ENCODE results near the gene GRM8.
"Not testable (repeated sequence)": the region's sequence is repeated elsewhere in the genome, so short reads cannot be mapped to it uniquely, and the experiment has no call there.

The GRM8 gene

DNA sequence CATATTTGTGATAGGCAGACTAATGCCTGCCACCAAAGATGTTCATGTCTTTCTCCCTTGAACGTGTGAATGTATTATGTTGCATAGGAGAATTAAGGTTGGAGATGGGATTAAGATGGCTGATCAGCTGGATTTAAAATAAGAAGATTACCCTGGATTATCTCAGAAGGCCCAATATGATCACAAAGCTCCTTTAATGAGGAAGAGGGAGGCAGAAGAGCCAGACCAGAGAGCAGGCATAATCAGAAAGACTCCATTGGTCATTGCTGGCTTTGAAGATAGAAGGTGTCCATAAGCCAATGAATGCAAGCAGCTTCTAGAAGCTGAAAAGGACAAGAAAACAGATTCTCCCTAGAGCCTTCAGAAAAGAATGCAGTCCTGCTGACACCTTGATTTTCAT is 410.3 kb downstream of the GRM8 start:
- no peak overlapping the region for H3K4me3 ChIP-seq (ENCODE audit: low read length)
- no peak for TF ChIP-seq ZNF274 (IDR thresholded peaks at IDR 0.05; ENCODE audit: low read depth, low read length)

DNA sequence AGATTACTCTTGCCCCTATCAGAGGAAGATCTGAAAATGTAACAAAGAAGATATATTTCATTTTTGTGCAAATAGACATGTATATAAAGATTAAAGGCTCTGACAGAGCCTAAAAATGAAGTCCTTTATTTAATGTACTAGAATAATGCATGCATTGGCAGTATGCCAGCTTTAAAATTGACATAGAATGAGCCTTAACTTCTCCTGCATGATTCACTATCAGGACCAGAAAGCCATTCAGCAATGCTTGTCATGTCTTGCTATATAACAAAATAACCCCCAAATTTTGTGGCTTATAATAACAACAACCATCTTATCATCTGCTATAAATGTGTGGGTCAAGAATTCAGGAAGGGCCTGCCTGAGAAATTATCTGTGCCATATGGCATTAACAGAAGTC is 411.9 kb downstream of the GRM8 start:
- no peak overlapping the region for H3K4me3 ChIP-seq (ENCODE audit: low read length)
- no peak for TF ChIP-seq ZNF274 (IDR thresholded peaks at IDR 0.05; ENCODE audit: low read depth, low read length)

DNA sequence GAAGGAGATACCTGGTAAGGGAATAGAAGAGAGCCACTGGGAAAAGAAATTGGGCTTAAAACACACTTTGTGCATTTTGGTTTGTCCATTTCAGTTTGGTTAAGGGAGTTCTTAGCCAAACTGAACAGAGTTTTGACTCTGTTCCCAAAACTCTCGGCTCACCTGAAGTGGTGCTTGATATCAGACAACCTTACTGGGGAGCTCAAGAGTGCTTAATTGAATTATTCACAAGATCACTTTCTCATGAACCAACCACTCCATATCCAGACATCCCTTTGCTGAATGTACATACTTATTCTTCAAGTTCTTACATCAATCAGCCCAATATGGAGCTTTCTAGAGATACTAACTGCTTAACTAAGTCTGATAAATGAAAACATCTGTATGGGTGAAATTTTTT is 413.1 kb downstream of the GRM8 start:
- TF ChIP-seq ZNF274 (IDR thresholded peaks at IDR 0.05; ENCODE audit: low read depth, low read length) = no peak
- no peak overlapping the region for H3K4me3 ChIP-seq (ENCODE audit: low read length)

DNA sequence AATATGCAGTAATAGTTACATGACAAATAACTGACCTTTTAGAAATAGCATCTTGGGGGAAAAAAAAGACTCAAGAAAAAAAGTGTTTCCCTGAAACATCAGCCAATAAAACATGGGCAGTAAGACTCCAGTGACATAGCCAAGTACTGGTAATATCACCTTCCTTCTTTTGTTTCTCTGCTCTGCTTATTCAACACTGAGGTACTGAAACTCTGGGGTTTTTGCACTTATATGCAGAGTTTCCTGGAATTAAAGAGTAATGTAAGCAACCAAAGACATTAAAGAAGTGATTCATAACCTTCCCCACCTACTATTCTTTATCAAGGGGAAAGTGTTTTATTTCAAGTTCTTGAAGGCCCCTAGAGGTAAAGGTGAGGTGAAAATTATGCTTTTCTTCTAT is 414.5 kb downstream of the GRM8 start:
- TF ChIP-seq ZNF274 (IDR thresholded peaks at IDR 0.05; ENCODE audit: low read depth, low read length) = no peak
- no peak overlapping the region for H3K4me3 ChIP-seq (ENCODE audit: low read length)

DNA sequence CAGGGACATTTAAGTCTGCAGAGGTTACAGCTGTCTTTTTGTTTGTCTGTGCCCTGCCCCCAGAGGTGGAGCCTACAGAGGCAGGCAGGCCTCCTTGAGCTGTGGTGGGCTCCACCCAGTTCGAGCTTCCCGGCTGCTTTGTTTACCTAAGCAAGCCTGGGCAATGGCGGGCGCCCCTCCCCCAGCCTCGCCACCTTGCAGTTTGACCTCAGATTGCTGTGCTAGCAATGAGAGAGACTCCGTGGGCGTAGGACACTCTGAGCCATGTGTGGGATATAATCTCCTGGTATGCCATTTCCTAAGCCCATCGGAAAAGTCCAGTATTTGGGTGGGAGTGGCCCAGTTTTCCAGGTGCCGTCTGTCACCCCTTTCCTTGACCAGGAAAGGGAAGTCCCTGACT is 421.5 kb downstream of the GRM8 start:
- not testable (repeated sequence) for H3K4me3 ChIP-seq (ENCODE audit: low read length)

DNA sequence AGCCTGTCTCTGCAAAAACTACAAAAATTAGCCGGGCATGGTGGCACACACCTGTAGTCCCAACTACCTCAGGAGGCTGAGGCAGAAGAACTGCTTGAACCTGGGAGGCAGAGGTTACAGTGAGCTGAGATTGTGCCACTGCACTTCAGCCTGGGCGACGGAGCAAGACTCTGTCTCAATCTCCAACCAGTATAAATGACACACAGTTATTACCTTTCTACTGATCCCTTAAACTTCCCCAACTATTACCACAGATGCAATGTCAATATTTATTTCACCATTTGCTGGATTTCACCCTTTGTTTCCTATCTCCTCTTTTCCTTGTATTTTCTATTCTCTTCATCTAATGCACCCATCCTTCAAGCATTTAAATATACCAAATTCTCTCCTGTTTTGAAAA is 431.8 kb downstream of the GRM8 start:
- no peak for TF ChIP-seq ZNF274 (IDR thresholded peaks at IDR 0.05; ENCODE audit: low read depth, low read length)

DNA sequence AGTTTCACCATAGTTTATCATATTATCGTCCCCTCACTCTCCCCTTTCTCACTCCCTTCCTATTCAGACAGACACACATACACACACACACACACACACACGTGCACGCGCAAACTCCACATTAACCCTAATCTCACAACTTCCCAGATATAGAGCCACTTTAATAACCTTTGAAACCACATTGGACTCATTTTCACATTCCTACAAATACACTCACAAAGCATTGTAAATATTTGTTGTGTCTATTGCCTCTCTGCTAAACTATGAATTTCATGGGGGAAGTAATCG is 433.6 kb downstream of the GRM8 start:
- no peak overlapping the region for H3K4me3 ChIP-seq (ENCODE audit: low read length)

More for the DNA sequence above, 431.8 kb downstream of the GRM8 start:
- H3K4me3 ChIP-seq (ENCODE audit: low read length) = no peak overlapping the region

DNA sequence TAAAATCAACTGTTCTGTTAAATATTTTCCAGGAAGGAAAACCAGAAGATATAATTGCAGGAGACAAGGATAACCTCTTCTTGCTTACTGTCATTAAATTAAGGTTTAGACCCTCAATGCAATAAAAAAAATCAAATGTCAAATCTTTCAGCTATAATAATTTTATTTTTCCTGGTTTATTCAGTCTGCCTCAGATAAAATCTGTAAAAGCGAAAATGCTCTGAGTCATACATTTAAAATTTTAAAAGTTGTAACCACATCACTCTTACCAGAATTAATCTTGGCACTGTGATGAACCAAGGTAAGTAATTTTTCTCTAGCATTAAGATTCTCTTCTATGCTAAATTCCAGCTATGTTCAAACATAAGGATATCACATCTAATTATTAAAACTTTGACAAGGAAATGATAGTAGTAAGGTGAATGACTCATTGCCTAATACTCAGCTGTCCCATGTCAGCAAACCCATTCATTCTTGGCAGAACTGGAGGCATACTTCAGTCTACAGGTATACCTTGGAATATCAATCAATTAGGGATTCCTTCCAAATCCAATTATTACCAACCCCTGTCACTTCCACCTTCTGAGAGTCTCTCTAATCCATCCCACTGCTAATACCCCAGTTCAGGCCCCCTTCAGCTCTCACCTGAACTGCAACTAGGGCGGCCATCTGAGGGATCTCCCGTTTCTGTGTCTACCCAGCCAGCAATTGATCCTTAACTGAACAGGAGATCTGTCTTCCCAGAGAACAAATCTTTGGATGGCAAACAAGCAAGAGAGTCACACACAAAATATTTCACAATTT is 434.1 kb downstream of the GRM8 start:
- TF ChIP-seq ZNF274 (IDR thresholded peaks at IDR 0.05; ENCODE audit: low read depth, low read length) = no peak
- no peak overlapping the region for H3K4me3 ChIP-seq (ENCODE audit: low read length)

More for the DNA sequence above, 433.6 kb downstream of the GRM8 start:
- TF ChIP-seq ZNF274 (IDR thresholded peaks at IDR 0.05; ENCODE audit: low read depth, low read length) = no peak

DNA sequence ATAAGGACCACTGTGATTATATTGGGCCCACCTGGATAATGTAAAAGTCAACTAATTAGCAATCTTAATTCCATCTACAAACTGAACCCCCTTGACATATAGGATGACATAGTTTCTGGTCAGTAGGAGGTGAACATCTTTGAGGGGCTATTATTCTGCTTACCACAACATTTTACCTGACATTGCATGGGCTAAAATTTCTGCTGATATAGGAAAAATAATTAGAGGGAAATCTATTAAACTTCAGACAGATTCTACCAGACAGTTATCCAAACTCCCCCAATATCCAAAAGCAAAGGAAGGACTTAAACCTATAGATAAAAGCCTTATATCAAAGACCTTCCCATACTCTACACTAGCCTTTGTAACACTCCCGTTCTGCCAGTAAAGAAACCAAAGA is 443.6 kb downstream of the GRM8 start:
- no peak for TF ChIP-seq ZNF274 (IDR thresholded peaks at IDR 0.05; ENCODE audit: low read depth, low read length)
- no peak overlapping the region for H3K4me3 ChIP-seq (ENCODE audit: low read length)

DNA sequence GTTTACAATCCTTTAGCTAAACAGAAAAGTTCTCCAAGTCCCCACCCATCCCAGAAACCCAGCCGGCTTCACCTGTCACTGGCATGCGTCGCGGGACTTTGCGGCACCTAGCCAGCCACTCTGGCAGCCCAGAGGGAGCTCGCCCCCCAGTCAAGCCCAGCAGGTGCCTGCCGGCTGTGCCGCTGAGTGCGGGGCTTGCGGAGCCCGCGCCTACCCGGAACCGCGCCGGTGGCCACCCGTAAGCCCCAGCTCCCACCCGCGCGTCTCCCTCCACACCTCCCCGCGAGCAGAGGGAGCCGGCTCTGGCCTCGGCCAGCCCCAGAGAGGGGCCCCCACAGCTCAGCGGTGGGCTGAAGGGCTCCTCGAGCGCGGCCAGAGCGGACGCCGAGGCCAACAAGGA is 446.1 kb downstream of the GRM8 start:
- no peak for TF ChIP-seq ZNF274 (IDR thresholded peaks at IDR 0.05; ENCODE audit: low read depth, low read length)
- no peak overlapping the region for H3K4me3 ChIP-seq (ENCODE audit: low read length)

DNA sequence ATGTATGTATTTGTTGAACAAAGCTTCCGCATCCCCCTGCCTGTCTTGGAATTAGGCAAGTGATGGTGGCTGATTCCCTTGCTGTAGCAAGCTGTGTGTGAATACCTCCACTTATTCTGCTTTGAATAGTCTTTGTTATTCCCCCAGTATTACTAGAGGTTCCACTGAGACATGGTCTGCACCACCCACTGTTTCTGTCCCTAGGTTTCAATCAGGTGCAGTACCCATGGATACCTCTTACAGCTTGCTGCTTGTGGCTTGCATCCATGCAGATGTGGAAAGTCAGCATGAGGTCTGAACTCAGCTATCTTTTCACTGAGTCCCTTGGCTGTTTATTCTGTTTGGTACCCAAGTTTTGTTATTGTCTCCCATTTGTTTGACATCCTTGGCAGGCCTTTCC is 447.4 kb downstream of the GRM8 start:
- no peak overlapping the region for H3K4me3 ChIP-seq (ENCODE audit: low read length)
- no peak for TF ChIP-seq ZNF274 (IDR thresholded peaks at IDR 0.05; ENCODE audit: low read depth, low read length)

DNA sequence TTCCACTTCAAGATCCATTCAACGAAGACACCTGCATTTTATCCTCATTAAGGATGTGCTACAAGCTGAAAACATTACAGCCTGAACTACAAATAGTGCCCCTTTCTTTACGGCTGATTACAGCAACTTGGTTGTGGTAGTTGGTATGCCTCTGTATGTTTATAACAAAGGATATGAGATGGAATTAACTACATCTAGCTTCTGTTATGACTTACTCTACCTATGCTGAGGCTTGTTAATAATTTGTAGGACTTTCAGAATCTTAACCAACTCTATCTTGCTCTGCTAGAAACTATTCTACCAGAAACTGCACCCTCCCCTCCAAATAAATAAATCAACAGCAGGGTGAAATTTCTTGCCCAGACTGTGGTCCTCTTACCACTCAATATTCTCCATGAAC is 448.1 kb downstream of the GRM8 start:
- no peak for TF ChIP-seq ZNF274 (IDR thresholded peaks at IDR 0.05; ENCODE audit: low read depth, low read length)
- H3K4me3 ChIP-seq (ENCODE audit: low read length) = no peak overlapping the region

DNA sequence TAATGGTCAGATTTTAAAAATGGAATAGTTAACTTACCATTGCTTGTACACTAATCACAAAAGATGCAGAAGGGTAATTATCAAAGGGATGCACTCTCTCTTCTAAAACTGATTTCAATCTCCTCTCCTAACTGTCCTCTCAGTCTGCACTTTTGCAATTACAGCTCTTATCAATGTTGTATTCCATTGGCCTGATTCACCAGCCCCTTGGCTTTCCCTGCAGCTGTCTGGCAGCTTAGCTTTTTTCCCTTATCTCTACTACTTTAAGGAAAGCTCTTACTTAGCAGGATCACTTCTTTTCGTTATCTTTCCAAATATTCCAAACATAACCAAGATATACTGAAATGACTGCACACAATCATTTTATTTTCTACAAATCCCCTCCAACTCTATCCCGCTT is 448.8 kb downstream of the GRM8 start:
- TF ChIP-seq ZNF274 (IDR thresholded peaks at IDR 0.05; ENCODE audit: low read depth, low read length) = no peak
- no peak overlapping the region for H3K4me3 ChIP-seq (ENCODE audit: low read length)

DNA sequence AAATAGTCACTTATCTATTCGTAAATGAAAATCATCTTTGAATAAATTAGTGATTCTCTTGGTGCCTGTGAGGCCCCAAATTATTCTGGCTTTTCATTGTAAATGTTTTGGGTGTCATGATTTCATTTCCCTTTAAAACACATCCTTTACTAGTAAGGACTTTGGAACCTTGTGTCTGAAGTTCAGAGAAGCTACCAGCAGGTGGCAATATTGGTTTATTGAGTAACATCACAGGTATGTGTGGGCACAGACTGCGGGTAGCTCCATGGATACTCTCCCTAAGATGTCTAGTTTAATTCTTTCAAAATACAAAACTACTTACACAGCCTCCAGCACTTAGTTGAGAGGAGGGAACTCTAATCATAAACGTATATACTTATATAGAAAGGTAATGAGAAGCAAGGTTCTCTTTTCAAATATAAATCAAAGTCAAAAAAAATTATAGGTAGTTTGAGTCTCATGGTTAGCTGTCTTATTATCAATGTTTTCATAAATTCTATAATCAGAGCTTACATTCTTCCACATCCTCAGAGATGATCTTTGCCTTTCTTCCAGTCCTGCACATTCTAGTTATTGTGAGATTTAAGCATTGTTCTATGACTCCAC is 449.6 kb downstream of the GRM8 start:
- H3K4me3 ChIP-seq (ENCODE audit: low read length) = no peak overlapping the region
- no peak for TF ChIP-seq ZNF274 (IDR thresholded peaks at IDR 0.05; ENCODE audit: low read depth, low read length)

DNA sequence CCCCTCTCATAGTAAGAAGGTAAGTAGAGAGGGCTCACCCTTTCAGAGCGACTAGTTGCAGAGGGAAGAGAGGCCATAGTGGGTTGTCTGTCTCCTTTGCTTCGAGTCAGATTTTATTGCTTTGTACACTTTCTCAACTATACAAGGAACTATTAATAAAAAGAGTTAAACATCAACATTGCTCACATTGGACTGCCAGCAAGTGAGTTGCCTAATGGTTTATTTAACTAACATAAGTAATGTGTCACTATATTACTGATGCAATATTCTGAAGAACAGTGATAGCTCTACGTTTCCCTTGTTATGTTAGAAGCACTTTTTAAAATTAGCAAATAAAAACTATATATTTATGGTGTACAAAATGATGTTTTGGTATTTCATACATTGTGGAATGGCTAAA is 451.0 kb downstream of the GRM8 start:
- TF ChIP-seq ZNF274 (IDR thresholded peaks at IDR 0.05; ENCODE audit: low read depth, low read length) = no peak
- H3K4me3 ChIP-seq (ENCODE audit: low read length) = no peak overlapping the region

DNA sequence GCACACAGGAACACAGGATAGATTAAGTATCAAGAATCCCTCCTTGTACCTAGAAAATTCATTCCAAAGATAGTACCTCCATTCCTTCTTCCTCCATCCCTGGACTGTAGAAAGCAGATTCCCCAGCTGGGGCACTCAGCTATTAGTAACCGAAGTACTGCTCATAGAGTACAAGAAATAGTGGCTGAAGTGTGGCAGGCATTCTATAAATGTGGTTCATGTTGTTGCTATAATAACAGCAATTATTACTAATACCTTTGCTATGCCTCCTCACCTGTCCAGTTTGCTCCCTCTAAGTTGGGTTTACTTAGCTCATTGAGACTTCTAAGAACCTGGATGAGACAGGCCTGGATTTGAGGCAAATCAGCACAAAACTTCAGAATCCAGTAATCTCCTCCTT is 453.2 kb downstream of the GRM8 start:
- H3K4me3 ChIP-seq (ENCODE audit: low read length) = no peak overlapping the region
- no peak for TF ChIP-seq ZNF274 (IDR thresholded peaks at IDR 0.05; ENCODE audit: low read depth, low read length)
